Urothelium cell line (cell line): Measurements from ENCODE around the gene CEACAM5.
"Not testable (repeated sequence)": the region's sequence is repeated elsewhere in the genome, so short reads cannot be mapped to it uniquely, and the experiment has no call there.

Experiments used
- DNase-seq: peaks from one replicate; pipeline ENCODE4 v3.0.0; 2011; ENCODE audit warnings: low spot score, mixed read lengths
- FAIRE-seq: peaks from 2 replicates; lab custom pipeline; 2011; peaks lifted over from hg19 to GRCh38; lab: Jason Lieb, UNC

The CEACAM5 gene

GRCh38 chr19:41699968-41700323 lies 8.5 kb upstream of the CEACAM5 start:
- FAIRE-seq (no peak), DNase-seq (no peak)

- DNase-seq, result no peak
- no peak for FAIRE-seq
Measured at GRCh38 chr19:41700381-41701195, 7.8 kb upstream of the CEACAM5 start.

GRCh38 chr19:41701401-41702075 lies 6.9 kb upstream of the CEACAM5 start:
- no peak for FAIRE-seq
- no peak for DNase-seq

GRCh38 chr19:41702171-41702651 lies 6.2 kb upstream of the CEACAM5 start:
- FAIRE-seq (no peak), DNase-seq (no peak)

- DNase-seq (no peak), FAIRE-seq (no peak)
Measured at GRCh38 chr19:41703602-41704293, 4.7 kb upstream of the CEACAM5 start.

GRCh38 chr19:41705393-41706174 lies 2.8 kb upstream of the CEACAM5 start:
- no peak for FAIRE-seq
- DNase-seq, result peak; percentile 60

GRCh38 chr19:41706741-41707501 lies 1.5 kb upstream of the CEACAM5 start:
- FAIRE-seq, result no peak
- peak; percentile 83 for DNase-seq

GRCh38 chr19:41707502-41707812 lies 969 bp upstream of the CEACAM5 start:
- FAIRE-seq, result no peak
- DNase-seq, result no peak

- no peak for FAIRE-seq
- DNase-seq, result no peak
Measured at GRCh38 chr19:41707871-41708371, 505 bp upstream of the CEACAM5 start.

GRCh38 chr19:41709516-41709915 lies 1.1 kb downstream of the CEACAM5 start:
- not testable (repeated sequence) for DNase-seq, FAIRE-seq

GRCh38 chr19:41709951-41710645 lies 1.7 kb downstream of the CEACAM5 start:
- DNase-seq (no peak), FAIRE-seq (no peak)

GRCh38 chr19:41711376-41712261 lies 3.2 kb downstream of the CEACAM5 start:
- FAIRE-seq (no peak), DNase-seq (no peak)

GRCh38 chr19:41714598-41714997 lies 6.2 kb downstream of the CEACAM5 start:
- FAIRE-seq, result no peak
- no peak for DNase-seq

GRCh38 chr19:41718761-41719160 lies 10.3 kb downstream of the CEACAM5 start:
- FAIRE-seq, result no peak
- no peak for DNase-seq

- FAIRE-seq (no peak), DNase-seq (no peak)
Measured at GRCh38 chr19:41720103-41720502, 11.7 kb downstream of the CEACAM5 start.

- DNase-seq (no peak), FAIRE-seq (no peak)
Measured at GRCh38 chr19:41726493-41726892, 18.1 kb downstream of the CEACAM5 start.

GRCh38 chr19:41734156-41734555 lies 25.7 kb downstream of the CEACAM5 start:
- DNase-seq (no peak), FAIRE-seq (peak; percentile 9)

- FAIRE-seq, result no peak
- DNase-seq, result no peak
Measured at GRCh38 chr19:41734585-41734984, 26.2 kb downstream of the CEACAM5 start.
